ENCODE results near the gene PTPRF.

PTPRF gene

DNA sequence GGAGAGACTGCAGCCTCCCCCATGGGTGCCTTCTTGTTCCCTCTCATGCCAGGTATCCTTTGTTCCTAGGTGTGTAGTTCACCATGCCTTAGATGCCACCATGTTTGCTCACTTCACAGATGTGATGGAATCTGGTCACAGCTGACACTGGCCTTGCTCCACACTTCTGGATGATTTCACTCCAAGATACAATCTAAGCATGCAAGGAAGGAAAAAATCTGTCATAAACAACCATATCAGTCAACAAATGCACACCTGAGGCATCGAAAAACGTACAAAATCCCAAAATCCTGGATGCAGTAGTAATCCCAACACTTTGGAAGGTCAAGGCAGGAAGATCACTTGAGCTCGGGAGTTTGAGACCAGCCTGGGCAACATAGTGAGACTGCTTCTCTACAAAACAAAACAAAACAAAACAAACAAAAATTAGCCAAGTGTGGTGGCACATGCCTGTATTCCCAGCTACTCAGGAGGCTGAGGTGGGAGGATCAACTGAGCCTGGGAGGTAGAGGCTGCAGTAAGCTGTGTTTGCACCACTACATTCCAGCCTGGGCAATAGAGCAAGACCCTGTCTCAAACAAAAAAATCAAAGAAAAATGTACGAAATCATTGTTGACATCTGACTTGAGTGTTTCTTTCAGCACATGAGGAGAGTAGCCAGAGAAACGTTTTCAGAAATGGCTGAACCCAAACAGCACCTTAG, 17.1 kb upstream of the PTPRF start:
- no peak for DNase-seq

DNA sequence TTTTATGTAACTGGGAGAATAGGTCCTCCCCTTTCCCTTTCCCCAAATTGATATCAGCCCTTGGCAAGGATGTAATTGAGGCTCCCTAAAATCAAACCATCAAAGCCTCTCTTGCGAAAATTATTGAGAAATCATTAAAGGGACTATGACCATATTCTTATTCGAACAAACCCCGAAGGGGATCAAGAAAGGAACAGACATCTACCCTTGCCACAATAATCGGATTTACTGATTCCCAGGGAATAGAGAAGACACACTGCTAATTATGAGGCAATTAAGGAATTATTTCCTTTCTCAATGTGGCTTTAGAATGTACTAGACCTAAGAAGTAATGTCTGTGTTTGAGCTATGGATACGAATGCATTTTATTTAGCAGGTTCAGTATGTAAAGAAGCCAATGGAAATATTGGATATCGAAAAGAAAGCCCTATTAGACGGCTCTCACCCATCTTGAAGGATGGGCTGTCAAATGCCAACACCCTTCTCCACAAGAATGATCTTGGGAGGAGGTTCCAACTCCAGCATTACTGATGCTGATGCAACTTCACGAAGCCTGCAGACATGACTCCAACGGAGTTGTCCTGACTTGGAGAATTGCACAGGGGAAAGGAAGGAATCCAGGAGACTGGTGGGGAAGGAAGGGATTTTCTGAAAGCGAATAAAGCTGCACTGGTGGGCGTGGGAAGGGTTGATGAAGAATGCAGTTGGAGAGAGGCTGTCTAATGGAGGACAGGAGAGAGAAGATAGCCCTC, 11.6 kb upstream of the PTPRF start:
- DNase-seq, result no peak

DNA sequence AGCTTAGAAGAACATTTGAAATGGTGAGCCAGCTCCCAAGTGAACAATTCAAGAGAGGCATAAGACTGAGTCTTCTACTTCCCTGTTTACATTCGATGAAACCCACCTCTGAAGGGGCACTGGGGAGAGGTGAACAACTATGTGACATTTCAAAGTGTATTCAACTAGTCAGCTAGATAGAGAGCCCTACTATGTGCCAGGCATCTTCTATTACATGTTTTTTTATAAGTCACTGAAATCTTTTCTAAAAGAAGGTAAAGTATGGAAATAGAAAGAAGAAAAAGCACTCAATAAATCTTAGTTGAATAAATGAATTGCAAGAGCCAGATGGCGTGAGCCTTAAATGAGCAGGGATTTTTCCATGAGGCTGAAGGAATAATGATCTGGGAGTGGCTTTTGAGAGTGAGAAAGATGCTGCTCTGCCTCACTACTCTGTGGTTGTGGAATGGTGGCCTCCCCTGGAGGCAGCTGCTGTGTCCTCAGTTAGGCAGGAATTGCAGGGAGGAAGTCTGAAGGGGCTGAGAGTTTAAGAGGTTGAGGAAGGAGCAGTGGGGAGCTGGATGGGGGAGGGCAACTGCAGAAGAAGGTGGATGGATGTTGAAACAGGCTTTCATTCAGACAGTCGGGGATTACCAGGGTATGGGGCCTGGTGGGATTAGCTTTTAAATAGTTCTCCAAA, 10.4 kb upstream of the PTPRF start:
- no peak for DNase-seq

DNA sequence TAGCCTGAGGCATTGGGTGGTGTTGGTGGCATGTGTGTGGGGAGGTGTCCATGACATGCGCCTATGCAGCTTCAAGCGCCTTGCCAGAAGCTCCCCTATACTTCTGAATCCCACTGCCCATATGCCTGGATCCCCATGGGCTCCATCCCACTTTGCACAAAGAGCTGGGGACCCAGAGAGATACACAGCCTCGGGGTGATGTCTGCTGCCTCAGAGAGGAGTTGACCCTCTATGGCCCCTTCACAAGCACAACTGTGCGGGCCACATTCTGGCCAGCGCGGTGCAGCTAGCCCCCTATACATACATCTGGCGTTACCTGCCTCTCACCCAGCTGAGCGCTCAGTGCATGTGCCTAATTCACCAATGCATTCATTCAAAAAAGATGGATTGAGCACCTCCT, 9.6 kb upstream of the PTPRF start:
- DNase-seq, result no peak

DNA sequence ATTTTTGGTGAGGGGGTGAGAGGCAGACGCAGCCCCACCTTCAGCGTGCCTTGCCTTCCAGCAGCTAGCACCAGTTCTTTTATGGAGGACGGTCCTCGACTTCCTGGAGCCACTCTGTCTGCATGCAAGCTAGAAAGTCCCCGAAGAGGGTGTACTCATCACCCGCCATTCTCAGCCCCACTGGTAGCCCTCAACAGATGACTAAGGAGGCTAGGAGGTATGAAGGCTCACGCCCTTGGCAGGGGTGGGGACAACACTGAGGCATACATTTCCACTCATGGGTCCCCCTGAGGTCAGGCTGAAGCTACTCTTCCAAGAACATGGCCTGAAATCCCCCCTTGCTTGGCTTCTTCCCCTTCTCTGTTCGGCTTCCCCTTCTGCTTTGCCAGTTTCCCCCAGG, 8.9 kb upstream of the PTPRF start:
- no peak for DNase-seq

DNA sequence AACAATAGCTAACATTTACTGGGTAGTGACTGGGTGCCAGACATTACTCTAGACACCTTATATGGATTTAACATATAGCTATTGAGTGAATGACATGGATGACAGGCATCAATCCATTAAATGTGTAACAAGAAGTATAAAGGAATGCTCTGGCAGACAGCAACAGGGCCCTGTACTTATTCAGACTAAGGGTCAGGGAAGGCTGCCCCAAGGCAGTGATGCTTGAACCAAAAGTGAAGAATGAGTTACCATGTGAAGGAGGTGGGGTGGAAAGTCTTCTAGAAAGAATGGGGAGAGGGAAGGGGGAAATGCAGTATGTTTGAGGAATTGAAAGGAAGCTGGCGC, 8.3 kb upstream of the PTPRF start:
- DNase-seq, result no peak

DNA sequence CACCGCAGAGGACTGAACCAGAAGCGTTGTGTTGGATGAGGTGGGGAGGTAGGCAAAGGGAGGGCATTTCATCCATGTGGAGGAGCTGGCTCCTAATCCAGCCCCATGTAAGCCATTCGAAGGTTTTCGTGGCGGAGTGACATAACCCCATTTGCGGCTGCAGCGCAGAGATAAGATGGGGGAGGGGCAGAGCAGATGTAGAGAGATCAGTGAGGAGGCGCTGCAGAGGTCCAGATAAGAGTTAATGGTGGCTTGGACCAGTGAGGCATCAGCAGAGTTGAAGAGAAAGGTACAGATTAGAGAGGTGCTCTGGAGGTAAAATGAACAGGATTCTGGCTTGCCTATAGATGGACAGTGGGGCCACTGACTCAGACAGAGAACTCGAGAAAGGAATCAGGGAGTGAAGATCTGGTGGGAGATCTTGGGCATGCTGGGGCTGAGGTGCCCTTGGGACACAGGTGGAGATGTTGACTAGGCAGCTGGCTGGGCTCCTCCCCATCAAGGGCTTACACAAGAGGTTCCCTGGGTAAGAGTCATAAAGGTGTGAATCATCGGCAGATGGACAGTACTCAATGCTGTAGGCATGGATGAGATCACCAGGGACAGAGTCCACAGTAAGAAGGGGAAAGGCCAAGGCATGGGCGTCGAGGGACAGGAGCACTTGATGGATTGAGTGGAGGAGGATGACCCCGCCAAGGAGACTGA, 7.8 kb upstream of the PTPRF start:
- no peak for DNase-seq

DNA sequence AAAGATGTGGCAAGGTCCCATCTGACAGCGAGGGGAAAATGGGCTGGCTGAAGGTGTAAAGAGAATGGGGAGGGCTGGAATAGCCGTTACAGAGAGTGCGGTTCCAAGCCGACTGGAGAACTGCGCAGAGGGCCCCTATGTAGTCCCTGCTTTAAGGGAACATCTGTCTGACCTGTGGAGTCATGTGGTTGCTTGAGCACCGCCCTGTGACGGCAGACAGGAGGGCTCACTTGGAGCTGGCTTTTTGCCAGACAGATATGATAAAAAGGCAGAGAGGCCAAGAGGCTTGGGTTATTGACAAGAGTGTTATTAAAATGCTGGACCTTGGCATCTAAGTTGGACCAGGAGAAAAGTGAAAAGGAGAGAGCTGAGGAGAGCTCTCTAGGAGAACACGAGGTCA, 5.9 kb upstream of the PTPRF start:
- DNase-seq, result no peak

DNA sequence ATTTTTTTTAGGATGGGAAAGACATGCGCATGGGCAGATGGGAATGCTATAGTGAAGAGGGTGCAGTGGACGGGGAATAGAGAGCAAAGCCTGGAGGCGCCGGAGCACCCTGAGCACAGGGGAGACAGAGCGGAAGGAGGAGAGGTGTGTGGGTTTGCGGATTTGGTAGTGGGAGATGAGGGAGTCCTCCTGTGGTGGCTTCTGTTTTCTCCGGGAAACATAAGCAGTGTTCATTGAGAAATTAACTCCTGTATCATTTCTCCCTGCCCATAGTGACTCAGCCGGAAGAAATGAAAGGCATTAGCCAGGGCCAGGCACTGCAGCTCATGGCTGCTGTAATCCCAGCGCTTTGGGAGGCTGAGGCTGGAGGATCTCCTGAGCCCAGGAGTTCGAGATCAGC, 4.7 kb upstream of the PTPRF start:
- DNase-seq, result no peak

DNA sequence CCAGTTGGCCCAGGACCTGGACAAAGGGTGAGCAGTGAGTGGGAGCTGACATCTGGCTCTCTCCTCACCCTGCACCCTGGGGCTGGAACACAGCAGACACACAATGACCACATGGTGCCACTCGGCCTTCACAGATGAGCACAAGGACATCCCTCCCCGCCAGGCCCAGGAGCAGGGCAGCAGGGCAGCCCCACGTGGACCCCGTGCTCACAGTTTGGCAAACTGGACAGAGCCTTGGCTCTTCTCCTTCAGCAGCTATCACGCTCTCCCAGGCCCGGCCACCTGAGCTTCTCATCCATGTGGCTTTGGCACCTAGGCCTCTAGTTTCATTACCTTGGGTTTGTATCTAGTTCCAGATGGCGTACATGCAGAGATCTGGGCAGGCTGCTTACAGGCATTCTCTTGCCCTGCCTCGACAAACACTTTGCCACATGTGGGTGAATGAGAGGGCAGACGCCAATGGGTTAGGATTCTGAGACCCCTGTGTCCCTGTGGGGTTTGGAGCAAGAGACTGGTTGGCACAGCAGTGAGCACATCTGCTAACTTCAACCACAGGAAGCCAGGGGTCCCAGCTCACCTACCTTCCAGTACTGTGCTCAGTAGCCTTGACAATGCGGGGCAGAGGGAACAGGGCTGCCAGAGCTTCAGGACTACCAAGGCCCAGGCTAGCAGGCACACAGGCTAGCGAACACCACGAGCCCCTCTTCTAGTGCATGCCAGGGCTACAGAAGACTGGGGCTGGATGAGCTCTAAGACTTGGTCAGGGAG, 3.4 kb upstream of the PTPRF start:
- DNase-seq, result no peak

DNA sequence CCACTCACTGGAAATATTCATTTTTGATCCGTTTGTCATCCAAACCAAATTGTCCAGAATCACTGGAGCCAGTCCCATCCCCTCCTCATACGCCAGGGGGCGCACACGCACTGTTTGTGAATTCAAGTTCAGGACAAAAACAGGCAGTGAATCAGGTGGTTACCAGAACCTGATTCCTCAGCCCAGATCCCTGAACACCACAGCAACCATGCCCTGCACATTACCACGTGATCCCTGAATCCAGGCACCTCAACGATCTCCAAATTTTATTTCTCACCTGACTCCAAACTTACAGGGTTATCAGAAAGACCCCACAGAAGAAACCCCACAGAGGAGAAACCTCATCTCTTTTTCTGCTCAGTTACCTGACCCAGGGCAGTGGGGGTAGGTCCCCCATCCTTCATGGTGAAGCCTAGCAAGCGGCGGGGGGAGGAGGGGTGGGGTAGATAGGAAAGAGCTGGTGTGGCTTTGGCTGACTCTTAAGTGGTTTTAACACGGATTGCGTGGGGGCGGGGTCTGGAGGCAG, 1.4 kb upstream of the PTPRF start:
- peak; percentile 74 for DNase-seq

DNA sequence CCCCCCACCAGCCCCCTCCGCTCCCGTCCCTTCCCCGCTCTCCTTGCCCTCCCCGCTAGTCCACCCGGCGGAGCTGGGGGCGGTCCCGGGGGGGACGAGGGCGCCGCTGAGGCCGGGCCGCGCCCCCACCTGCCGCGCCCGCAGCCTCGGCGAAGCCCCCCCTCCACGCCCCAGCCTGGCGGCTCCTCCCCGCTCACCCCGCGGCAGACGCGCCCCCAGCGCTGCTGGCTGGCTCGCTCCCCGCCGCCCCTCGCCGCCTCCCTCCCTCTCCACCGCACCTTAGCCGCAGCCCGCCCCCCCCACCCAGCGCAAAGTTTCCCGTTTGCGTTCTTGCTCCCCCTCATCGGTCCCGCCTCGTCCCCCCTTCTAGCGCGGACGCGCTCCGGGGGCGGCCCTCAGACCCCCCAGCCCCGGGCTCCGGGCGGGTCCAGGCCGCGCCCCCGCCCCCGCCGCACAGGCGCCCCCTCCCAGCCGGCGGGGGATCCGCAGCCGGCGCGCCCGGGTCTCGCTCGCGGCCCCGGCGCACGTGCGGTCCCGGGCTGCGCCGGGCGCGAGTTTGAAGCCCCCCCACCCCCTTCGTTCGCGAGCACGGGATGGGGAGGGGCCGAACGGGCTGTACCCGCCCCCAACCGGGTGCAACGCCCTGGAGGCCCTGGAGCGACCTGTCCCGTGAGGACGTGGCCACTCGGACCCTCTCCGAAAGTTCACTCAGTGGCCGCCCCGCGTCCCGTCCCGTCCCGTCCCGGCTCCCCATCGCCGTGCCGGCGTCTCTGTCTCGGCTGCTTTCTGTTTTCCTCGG, 623 bp downstream of the PTPRF start:
- no peak for DNase-seq

DNA sequence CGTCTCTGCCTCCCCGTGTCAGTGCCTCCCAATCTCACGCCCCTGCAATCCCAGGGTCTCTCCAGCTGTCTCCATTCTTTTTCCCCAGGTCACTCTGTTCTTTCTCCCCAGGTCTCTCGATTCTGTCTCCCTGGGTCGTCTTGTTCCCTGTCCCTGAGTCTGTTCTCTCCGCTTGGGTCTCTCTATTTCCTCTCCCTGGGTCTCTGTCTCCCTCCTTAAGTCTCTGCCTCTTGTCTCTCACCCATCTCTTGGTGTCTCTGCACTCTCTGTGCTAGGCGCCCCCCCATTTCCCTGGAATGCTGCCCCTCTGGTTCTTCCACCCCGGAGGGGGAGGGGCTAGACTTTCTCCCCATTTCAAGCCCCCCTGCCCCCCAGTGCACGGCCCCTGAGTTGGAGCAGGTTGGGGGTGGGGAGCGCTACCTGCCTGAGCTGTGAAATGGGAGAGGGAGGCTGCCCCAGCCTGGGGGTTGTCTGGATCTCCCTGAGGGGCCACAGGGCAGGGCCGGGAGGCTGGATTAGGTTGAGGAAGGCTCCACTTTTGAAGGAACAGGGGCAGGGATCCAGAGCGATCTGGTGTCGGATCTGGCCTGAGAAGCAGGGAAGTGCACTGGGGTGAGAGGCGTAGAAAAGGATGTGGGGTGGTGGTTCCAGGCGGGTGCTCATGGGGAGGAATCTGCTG, 1.4 kb downstream of the PTPRF start:
- DNase-seq, result no peak

DNA sequence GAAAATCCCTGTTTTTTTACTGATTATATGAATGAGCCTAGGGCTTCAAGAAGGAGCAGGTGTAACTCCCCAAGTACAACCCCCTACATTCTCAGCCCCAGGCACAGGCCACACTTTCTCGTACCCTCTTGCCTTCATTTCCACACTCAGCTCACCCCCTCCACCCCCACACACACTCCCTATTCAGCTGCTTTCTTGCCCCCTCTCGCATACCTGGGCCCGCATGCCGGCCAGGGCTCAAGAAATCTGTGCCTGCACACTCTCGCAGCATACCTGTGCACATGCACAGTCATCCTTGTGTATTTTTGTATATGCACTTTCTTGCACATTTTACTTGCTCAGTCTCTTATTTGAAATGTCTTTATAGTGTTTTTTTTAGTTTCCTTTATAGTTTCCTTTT, 2.0 kb downstream of the PTPRF start:
- DNase-seq, result no peak

DNA sequence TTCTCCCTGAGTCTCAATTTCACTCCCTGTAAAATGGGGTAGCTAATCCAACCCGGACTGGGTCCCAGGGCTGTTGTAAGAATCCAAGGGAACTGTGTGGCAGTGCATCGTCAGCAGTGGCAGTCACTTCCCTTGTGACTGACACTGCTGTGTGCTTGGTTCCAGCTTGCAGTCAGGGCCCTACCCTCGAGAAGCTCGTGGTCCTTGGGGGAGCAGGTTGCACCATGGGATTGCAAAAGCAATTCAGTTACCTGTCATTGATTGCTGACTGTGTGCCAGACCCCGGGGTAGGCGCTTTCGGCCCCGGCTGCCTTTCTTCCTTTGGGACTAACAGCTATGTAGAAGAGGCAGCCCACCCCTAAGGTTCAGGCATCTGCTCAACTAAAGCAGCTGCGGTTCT, 2.9 kb downstream of the PTPRF start:
- no peak for DNase-seq

DNA sequence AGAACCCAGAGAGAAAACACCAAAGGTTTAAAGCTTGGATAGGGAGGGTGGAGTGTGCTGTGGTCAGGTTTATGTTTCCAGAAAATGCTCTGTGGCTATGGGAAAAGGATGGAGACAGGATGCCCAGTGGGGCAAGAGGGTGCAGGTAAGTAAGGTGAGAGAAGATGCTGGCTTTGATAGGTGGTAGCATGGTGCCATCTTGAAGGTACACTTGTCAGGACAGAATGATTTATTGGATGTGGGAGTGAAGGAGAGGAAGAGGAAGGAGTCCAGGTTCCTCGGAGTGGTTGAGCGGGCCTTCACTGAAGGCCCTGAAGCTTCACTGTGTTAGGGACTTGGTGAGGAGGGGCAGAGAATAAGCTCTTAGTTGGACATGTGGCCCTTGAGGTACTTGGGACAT, 3.6 kb downstream of the PTPRF start:
- no peak for DNase-seq

DNA sequence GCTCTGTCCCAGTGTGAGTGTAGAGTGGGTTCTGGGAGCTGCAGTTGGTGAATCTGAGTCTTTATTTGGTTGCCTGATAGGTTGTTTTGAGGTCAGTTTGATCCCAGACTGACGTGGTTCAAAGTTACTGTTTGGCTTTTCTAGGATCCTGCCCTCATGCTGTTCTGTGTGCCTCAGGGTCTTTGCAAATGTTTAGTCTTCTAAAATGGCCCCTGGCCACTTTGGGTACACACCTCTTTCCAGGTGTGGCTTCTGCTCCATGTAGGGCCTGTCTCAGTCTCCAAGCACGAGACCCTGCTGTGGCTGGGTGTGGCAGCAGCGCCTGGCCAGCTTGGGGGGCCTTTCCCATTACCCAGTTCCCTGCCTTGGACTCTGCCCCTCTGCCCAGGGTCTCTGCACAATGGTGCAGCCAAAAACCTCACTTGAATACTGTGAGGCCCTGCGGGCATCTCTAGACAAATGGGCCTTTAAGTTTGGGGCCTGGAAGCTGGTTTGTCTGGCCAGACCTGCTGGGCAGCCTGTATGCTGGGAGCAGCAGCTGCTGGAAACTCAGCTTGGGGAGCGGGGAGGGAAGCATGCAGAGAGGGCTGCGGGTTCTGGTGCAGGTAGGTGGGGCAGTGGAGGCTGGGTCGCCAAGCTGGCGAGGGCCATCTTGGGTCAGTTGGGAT, 5.6 kb downstream of the PTPRF start:
- no peak for DNase-seq

DNA sequence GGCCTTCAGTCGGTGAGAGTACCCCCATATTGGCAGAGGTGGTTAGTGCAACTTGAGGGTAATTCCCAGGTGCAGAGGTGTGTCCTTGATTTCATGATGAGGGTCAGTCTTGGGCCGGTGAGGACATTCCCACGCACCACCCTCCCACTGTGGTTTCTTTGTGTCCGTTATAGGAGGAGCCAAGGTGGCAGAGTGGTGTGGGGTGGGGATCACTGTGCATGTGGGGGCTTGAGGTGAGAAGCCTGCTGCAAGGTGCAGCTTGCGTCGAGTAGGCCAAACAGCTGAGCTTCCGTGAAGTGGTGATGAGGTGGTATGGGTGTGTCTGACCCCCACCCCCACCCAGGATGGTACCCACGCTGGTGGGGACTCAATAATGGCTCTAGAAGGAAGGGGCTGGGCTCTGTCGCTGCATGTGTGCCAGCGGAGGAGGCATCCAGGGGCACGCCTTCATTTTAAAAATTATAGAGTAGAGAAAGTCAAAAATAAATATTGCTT, 6.2 kb downstream of the PTPRF start:
- no peak for DNase-seq

DNA sequence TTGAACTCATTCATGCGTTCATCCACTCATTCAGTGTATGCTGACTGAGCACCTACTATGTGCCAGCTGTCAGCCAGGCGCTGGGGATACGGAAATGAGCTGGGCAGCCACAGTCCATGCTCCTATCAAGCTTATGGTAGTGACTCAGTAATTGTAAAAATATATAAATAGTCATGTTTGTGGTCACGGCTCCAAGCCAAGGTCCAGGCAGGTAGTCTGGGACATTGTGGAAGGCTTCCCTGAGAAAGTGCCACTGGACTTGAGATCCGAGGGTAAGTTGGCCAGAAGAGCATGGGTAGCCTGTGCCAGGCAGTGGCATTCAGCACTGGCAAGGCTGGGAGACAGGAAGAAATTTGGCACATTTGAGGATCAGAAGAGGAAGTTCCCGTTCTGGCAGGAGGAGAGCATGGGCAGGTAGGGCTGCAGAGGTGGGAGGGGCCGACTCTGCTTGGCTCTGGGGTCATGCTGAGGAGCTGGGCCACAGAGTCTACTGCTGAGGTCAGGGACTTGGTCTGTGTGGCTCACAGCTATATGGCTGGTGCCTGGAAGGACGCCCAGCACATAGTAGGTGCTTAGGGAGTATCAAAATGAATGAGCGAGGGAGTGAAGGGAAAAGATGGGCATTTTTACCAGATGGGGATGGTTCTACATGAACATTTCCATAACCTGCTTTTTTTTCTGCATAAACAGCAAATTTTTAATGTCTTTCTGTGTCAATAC, 6.9 kb downstream of the PTPRF start:
- no peak for DNase-seq

DNA sequence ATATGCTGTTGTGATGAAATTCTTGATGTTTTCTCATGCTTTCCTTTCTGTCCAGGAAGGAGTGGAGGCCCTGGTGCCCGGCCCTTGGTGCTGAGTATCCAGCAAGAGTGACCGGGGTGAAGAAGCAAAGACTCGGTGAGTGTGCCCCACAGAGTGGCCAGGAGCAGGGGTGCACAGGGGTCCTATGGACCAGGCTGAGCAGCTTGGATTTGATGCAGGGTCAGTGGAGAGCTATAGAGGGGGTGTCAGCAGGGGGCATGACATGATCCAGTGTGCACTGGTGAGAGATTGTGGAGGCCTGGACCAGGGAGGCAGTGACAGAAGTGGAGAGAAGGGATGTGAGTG, 7.4 kb downstream of the PTPRF start:
- no peak for DNase-seq

Measured in CD4-positive, alpha-beta T cell treated with Interleukin-4 for 4 hours (primary cell).